ENCODE data around the gene MLXIP. TPM values are rescaled to one million over a fixed set of nuclear protein-coding genes. Genes with fewer than 3 reads are reported as not detected.
A peak's percentile ranks its signal among the peaks of the same experiment; 100 is the strongest.
"Not testable (repeated sequence)": the region's sequence is repeated elsewhere in the genome, so short reads cannot be mapped to it uniquely, and the experiment has no call there.

MLXIP gene
- total RNA-seq, 6 donors from 2014 or later, result 30.4 to 167 (median 55.0) TPM

- WGBS, 2 donors, result 57 to 62% methylated on average over 2 of the region's 2 CpGs
- H3K27me3 ChIP-seq, result no peaks in the 10 kb centered on the region
- peak overlapping the region in 1 of 4 donors; percentile 4 for H3K27ac ChIP-seq
- peaks cover 0 to 11% (median 7%) of the 10 kb centered on the region in 4 donors for H3K36me3 ChIP-seq
- ATAC-seq (ENCODE audit: low FRiP score in 2 of 2), result no peak
- TF ChIP-seq EP300 (IDR thresholded peaks at IDR 0.05), result no peak
- no peak for TF ChIP-seq POLR2AphosphoS5 (IDR thresholded peaks at IDR 0.05)
- TF ChIP-seq CTCF (IDR thresholded peaks at IDR 0.05), result no peak
- no peak for TF ChIP-seq POLR2A (IDR thresholded peaks at IDR 0.05)
- no peak for DNase-seq
- peaks cover 13 to 19% (median 16%) of the 10 kb centered on the region in 4 donors for H3K4me1 ChIP-seq
- H3K9me3 ChIP-seq, result no peaks in the 10 kb centered on the region
- H3K4me3 ChIP-seq, result no peak overlapping the region
These were observed 26.3 kb upstream of the MLXIP start for GRCh38 chr12:122052285-122052684.

- DNase-seq, result no peak
- Histone ChIP-seq H3K27me3 (no peaks in the 10 kb centered on the region), H3K9me3 (no peaks in the 10 kb centered on the region), H3K4me1 (peaks cover 13 to 19% (median 16%) of the 10 kb centered on the region in 4 donors), H3K4me3 (no peak overlapping the region), H3K36me3 (peaks cover 0 to 17% (median 11%) of the 10 kb centered on the region in 4 donors), H3K27ac (no peak overlapping the region)
- TF ChIP-seq POLR2AphosphoS5 (IDR thresholded peaks at IDR 0.05), result no peak
- 93 to 95% methylated on average over 27 of the region's 27 CpGs for WGBS, 2 donors
- no peak for ATAC-seq (ENCODE audit: low FRiP score in 2 of 2)
These were observed 23.6 kb upstream of the MLXIP start for GRCh38 chr12:122054842-122055520.

GRCh38 chr12:122056406-122056805 is 22.1 kb upstream of the MLXIP start:
- not testable (repeated sequence) for H3K9me3 ChIP-seq; H3K27ac ChIP-seq; H3K27me3 ChIP-seq; DNase-seq; ATAC-seq (ENCODE audit: low FRiP score in 2 of 2); H3K4me3 ChIP-seq; H3K4me1 ChIP-seq
- WGBS, 2 donors, result 95 to 97% methylated on average over 7 of the region's 7 CpGs
- H3K36me3 ChIP-seq, result peaks cover 0 to 17% (median 11%) of the 10 kb centered on the region in 4 donors

GRCh38 chr12:122057007-122057735 is 21.4 kb upstream of the MLXIP start:
- H3K4me3 ChIP-seq, result no peak overlapping the region
- 92 to 94% methylated on average over 7 to 11 of the region's 11 CpGs for WGBS, 2 donors

GRCh38 chr12:122057769-122058168 is 20.8 kb upstream of the MLXIP start:
- 91 to 98% methylated on average over 3 of the region's 3 CpGs for WGBS, 2 donors
- ATAC-seq (ENCODE audit: low FRiP score in 2 of 2), result no peak
- TF ChIP-seq CTCF (IDR thresholded peaks at IDR 0.05) (no peak), EP300 (IDR thresholded peaks at IDR 0.05) (no peak), POLR2AphosphoS5 (IDR thresholded peaks at IDR 0.05) (no peak)
- H3K27me3 ChIP-seq, result no peaks in the 10 kb centered on the region
- H3K9me3 ChIP-seq, result no peaks in the 10 kb centered on the region
- no peak overlapping the region for H3K27ac ChIP-seq
- H3K36me3 ChIP-seq, result peaks cover 0 to 17% (median 11%) of the 10 kb centered on the region in 4 donors
- DNase-seq, result no peak
- no peak overlapping the region for H3K4me3 ChIP-seq
- H3K4me1 ChIP-seq, result peaks cover 7 to 17% (median 15%) of the 10 kb centered on the region in 4 donors

More at GRCh38 chr12:122057007-122057735, 21.4 kb upstream of the MLXIP start:
- H3K27ac ChIP-seq, result no peak overlapping the region
- H3K9me3 ChIP-seq, result no peaks in the 10 kb centered on the region
- no peak for ATAC-seq (ENCODE audit: low FRiP score in 2 of 2)
- peaks cover 4 to 11% (median 9%) of the 10 kb centered on the region in 4 donors for H3K4me1 ChIP-seq
- peaks cover 0 to 17% (median 11%) of the 10 kb centered on the region in 4 donors for H3K36me3 ChIP-seq
- TF ChIP-seq POLR2A (IDR thresholded peaks at IDR 0.05), result no peak
- TF ChIP-seq EP300 (IDR thresholded peaks at IDR 0.05), result no peak
- no peak for TF ChIP-seq POLR2AphosphoS5 (IDR thresholded peaks at IDR 0.05)
- no peak for TF ChIP-seq CTCF (IDR thresholded peaks at IDR 0.05)
- DNase-seq, result peak in 1 of 2 donors; percentile 67
- no peaks in the 10 kb centered on the region for H3K27me3 ChIP-seq
